Neural progenitor cell (in vitro differentiated cells): Measurements from ENCODE around the gene ZNF184. TPM values are rescaled to one million over a fixed set of nuclear protein-coding genes. Genes with fewer than 3 reads are reported as not detected.
"Not testable (repeated sequence)": the region's sequence is repeated elsewhere in the genome, so short reads cannot be mapped to it uniquely, and the experiment has no call there.

Experiments
- DNase-seq: peaks from one replicate; pipeline ENCODE4 v3.0.0-alpha.2; 2016; ENCODE audit warnings: low spot score
- H2AFZ ChIP-seq: fragments of 200-600 bp; sonication (generic); replicated peaks from 2 replicates; pipeline ENCODE4 v1.6.1; 2016; ENCODE audit warnings: antibody characterized with exemption
- H3F3A ChIP-seq: fragments of 200-600 bp; sonication (generic); 2 replicates; pipeline ENCODE4 v1.6.1; 2016; ENCODE audit warnings: antibody characterized with exemption, low read depth
- H3K27ac ChIP-seq: fragments of 200-600 bp; sonication (generic); 2 replicates; pipeline ENCODE4 v1.5.1; 2016; ENCODE audit warnings: mild to moderate bottlenecking
- H3K27me3 ChIP-seq: fragments of 200-600 bp; sonication (generic); 2 replicates; pipeline ENCODE4 v1.6.1; 2016; ENCODE audit warnings: mild to moderate bottlenecking, moderate library complexity
- H3K36me3 ChIP-seq: fragments of 200-600 bp; sonication (generic); 2 replicates; pipeline ENCODE4 v1.5.1; 2016
- H3K4me1 ChIP-seq: fragments of 200-600 bp; sonication (generic); 2 replicates; pipeline ENCODE4 v1.6.1; 2016; ENCODE audit warnings: mixed run types
- H3K4me2 ChIP-seq: fragments of 200-600 bp; sonication (generic); 2 replicates; pipeline ENCODE4 v1.6.1; 2016
- H3K4me3 ChIP-seq: fragments of 200-600 bp; sonication (generic); 2 replicates; pipeline ENCODE4 v1.5.1; 2016
- H3K79me2 ChIP-seq: fragments of 200-600 bp; sonication (generic); 2 replicates; pipeline ENCODE4 v1.6.1; 2016; ENCODE audit warnings: low read depth
- H3K9ac ChIP-seq: fragments of 200-600 bp; sonication (generic); 2 replicates; pipeline ENCODE4 v1.6.1; 2016
- H3K9me3 ChIP-seq: fragments of 200-600 bp; sonication (generic); 2 replicates; pipeline ENCODE4 v1.5.1; 2016; ENCODE audit warnings: low read depth
- H4K20me1 ChIP-seq: fragments of 200-600 bp; sonication (generic); 2 replicates; pipeline ENCODE4 v1.6.1; 2016; ENCODE audit warnings: low read depth
- H3K27ac Mint-ChIP-seq: 3 replicates; pipeline ENCODE4 v1.8.0; 2021; ENCODE audit warnings: mixed read lengths
- H3K27me3 Mint-ChIP-seq: 2 replicates; pipeline ENCODE4 v1.8.0; 2022; ENCODE audit warnings: low read depth, mild to moderate bottlenecking, inconsistent platforms, moderate library complexity, mixed read lengths; ENCODE audit not compliant: insufficient read depth
- H3K36me3 Mint-ChIP-seq: 3 replicates; pipeline ENCODE4 v1.8.0; 2021; ENCODE audit warnings: mixed read lengths
- H3K4me1 Mint-ChIP-seq: 3 replicates; pipeline ENCODE4 v1.8.0; 2021; ENCODE audit warnings: mixed read lengths
- H3K4me3 Mint-ChIP-seq: 3 replicates; pipeline ENCODE4 v1.8.0; 2021; ENCODE audit warnings: mild to moderate bottlenecking, moderate library complexity, mixed read lengths
- H3K9me3 Mint-ChIP-seq: 3 replicates; pipeline ENCODE4 v1.8.0; 2020; ENCODE audit warnings: mixed read lengths
- CTCF ChIP-seq: fragments of 200-600 bp; sonication (generic); IDR thresholded peaks from 2 replicates; pipeline ENCODE4 v1.5.1; 2017; ENCODE audit warnings: antibody characterized with exemption, mild to moderate bottlenecking
- EZH2 ChIP-seq: fragments of 200-600 bp; sonication (generic); IDR thresholded peaks from 2 replicates; pipeline ENCODE4 v1.6.1; 2017; ENCODE audit warnings: antibody characterized with exemption, mild to moderate bottlenecking, moderate library complexity
- EZH2phosphoT487 ChIP-seq: fragments of 200-600 bp; sonication (generic); IDR thresholded peaks from 2 replicates; pipeline ENCODE4 v1.6.1; 2017; ENCODE audit warnings: antibody characterized with exemption
- total RNA-seq: library from RNA; depleted of rRNA; stranded (reverse); fragments of >200 nt; gene quantifications from 2 replicates; pipeline ENCODE4 v1.2.3, GENCODE V29; 2015; ENCODE audit warnings: low replicate concordance

Gene ZNF184
- total RNA-seq, 1 donor from 2014 or later, result 21.8 TPM

DNA sequence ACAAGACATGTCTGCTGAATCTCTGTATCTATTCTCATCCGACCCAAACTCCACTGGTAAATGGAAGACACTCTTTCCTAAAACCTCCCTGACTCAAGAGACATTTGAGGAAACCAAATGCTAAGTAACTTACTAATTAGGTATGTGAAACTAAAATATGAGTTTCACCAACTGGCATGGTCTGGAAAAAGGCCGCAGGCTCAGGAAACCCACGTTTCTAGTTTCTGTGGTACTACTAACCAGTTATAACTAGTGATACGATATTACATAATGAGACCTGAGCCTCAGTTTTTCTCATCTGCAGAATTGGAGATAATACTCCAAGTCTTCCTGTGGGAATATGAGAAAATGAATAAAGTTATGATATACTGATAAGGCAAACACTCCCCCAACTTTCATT, 44.4 kb downstream of the ZNF184 start:
- Mint-ChIP-seq H3K27me3 (no peaks in the 10 kb centered on the region), H3K4me1 (no peaks in the 10 kb centered on the region), H3K27ac (no peak overlapping the region), H3K36me3 (peaks cover 1% of the 10 kb centered on the region), H3K9me3 (peaks cover 7% of the 10 kb centered on the region), H3K4me3 (no peak overlapping the region)
- Histone ChIP-seq H3K4me3 (no peak overlapping the region), H3K27ac (no peak overlapping the region), H3K4me1 (no peaks in the 10 kb centered on the region), H3K9me3 (no peaks in the 10 kb centered on the region), H4K20me1 (no peaks in the 10 kb centered on the region), H2AFZ (no peak overlapping the region), H3F3A (no peaks in the 10 kb centered on the region), H3K79me2 (no peaks in the 10 kb centered on the region), H3K9ac (no peak overlapping the region), H3K27me3 (no peaks in the 10 kb centered on the region), H3K4me2 (no peak overlapping the region), H3K36me3 (no peaks in the 10 kb centered on the region)
- no peak for DNase-seq
- no peak for TF ChIP-seq EZH2
- TF ChIP-seq EZH2phosphoT487, result no peak
- TF ChIP-seq CTCF, result no peak

DNA sequence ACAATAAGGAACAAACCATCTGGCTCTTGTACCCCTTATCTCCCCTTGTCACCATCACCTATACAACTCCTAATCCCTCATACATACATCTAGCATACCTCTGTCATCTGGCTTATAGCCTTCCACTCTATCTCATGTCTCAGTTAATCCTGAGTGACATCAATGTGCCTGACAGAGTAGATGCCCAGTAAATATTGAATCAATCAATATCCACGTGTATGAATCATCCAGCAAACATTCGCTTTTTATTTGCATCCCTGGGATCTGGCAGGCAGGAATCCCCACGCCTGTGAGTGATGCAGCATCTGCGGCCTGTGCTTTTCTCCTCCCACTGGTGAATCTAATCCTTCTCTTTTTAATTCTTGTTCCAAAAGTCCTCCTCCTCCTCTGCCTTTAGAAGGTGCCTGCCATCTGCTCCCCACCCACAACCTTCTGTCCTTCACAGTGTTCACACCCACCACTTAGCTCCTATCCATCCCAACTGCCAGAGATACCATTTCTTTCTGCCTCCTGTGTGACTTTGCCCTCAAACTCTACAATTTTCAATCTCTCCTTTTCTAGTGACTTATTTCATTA, 46.8 kb downstream of the ZNF184 start:
- Histone ChIP-seq H3K36me3 (no peaks in the 10 kb centered on the region), H3K4me3 (no peak overlapping the region), H2AFZ (no peak overlapping the region), H3K27me3 (no peaks in the 10 kb centered on the region), H3K9ac (no peak overlapping the region), H3K4me2 (no peak overlapping the region), H3F3A (no peaks in the 10 kb centered on the region), H3K9me3 (no peaks in the 10 kb centered on the region), H3K79me2 (no peaks in the 10 kb centered on the region), H3K27ac (no peak overlapping the region), H3K4me1 (no peaks in the 10 kb centered on the region), H4K20me1 (no peaks in the 10 kb centered on the region)
- Mint-ChIP-seq H3K4me1 (no peaks in the 10 kb centered on the region), H3K27me3 (peaks cover 2% of the 10 kb centered on the region), H3K27ac (no peak overlapping the region), H3K9me3 (peaks cover 7% of the 10 kb centered on the region), H3K36me3 (peaks cover 1% of the 10 kb centered on the region), H3K4me3 (no peak overlapping the region)
- DNase-seq, result no peak
- no peak for TF ChIP-seq CTCF
- no peak for TF ChIP-seq EZH2phosphoT487
- no peak for TF ChIP-seq EZH2

GRCh38 chr6:27424851-27425250, 48.1 kb downstream of the ZNF184 start:
- not testable (repeated sequence) for H3K4me3 Mint-ChIP-seq, H3K36me3 Mint-ChIP-seq, H3K36me3 ChIP-seq, H3F3A ChIP-seq, H3K4me1 ChIP-seq, H4K20me1 ChIP-seq, H3K27me3 Mint-ChIP-seq, DNase-seq, H3K27ac Mint-ChIP-seq, H3K4me2 ChIP-seq, H3K4me1 Mint-ChIP-seq, H3K9me3 ChIP-seq, H3K9me3 Mint-ChIP-seq, H3K27ac ChIP-seq, H3K79me2 ChIP-seq, H3K4me3 ChIP-seq, H3K27me3 ChIP-seq, H3K9ac ChIP-seq, H2AFZ ChIP-seq

GRCh38 chr6:27422651-27423332, 50.1 kb downstream of the ZNF184 start:
- H3K9ac ChIP-seq, result no peak overlapping the region
- no peak for TF ChIP-seq EZH2phosphoT487
- TF ChIP-seq EZH2, result no peak
- no peak for TF ChIP-seq CTCF
- Mint-ChIP-seq H3K4me3 (no peak overlapping the region), H3K27ac (no peak overlapping the region), H3K9me3 (peaks cover 4% of the 10 kb centered on the region), H3K27me3 (peaks cover 2% of the 10 kb centered on the region), H3K36me3 (peaks cover 1% of the 10 kb centered on the region), H3K4me1 (no peaks in the 10 kb centered on the region)
- no peaks in the 10 kb centered on the region for H3K9me3 ChIP-seq
- no peaks in the 10 kb centered on the region for H3K27me3 ChIP-seq
- no peaks in the 10 kb centered on the region for H3F3A ChIP-seq
- no peak overlapping the region for H3K4me3 ChIP-seq
- no peak for DNase-seq
- no peak overlapping the region for H2AFZ ChIP-seq
- no peak overlapping the region for H3K4me2 ChIP-seq
- no peak overlapping the region for H3K27ac ChIP-seq
- no peaks in the 10 kb centered on the region for H3K79me2 ChIP-seq
- H4K20me1 ChIP-seq, result no peaks in the 10 kb centered on the region
- no peaks in the 10 kb centered on the region for H3K4me1 ChIP-seq
- no peaks in the 10 kb centered on the region for H3K36me3 ChIP-seq
